ENCODE data around the gene TMTC1. TPM values are rescaled to one million over a fixed set of nuclear protein-coding genes. Genes with fewer than 3 reads are reported as not detected.
"Not testable (repeated sequence)": the region's sequence is repeated elsewhere in the genome, so short reads cannot be mapped to it uniquely, and the experiment has no call there.

TMTC1 gene
- polyA plus RNA-seq (2013, experiment 1 of 2), result 7.1 TPM
- 5.7 TPM for polyA plus RNA-seq (2013, experiment 2 of 2)

DNA sequence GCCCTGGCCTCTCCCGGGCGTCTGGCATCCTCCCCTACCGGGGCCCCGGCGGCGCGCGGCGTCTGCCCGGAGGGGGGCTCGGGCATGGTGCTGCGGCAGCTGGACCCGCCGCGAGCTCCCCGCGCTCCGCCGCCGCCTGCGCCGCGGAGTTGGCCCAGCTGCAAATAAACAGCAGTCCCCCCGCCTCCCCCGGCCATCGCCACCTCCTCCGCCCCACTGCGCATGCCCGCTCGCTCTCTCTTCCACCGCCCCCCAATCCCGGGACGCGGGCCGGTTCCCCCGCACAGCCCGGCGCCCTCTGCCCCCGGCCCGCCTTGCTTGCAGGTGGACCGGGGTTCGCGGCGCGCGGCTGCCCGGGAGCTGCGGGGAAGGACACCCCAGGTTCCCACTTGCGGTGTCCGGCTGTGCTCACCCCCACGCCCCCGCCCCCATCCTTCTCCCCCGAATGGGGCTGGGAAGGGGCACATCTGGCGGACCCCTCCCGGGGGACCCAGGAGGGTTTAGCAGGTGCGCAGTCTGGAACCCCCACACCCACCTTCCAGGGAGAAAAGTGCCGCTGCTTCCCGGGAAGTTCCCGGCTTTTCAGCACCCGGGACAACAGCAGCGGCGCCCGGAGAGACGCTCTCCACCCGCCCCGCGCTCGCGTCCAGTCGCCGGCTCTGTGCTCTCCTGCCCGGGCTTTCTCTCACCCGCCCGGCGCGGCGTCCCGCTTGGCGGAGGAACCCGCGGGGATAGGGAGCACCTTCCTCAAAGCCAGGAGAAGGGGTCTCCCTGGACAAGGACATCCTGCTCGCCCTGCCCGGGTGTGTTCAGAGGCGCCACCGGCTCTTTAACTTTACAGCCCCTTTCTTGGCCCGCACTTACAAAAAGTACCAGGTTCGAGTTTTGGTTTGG lies at the start of gene TMTC1:
TSS of gene TMTC1 (minus strand) at position 170 of the 894 bp plus-strand sequence. CDS start 191 bp downstream, outside the sequence.
- Histone ChIP-seq H3K27ac (ENCODE audit: low read depth, low read length, severe bottlenecking) (no peak within 1 kb of the TSS), H3K9me3 (ENCODE audit: control insufficient read depth, low read length) (no peaks in the 10 kb centered on the region), H3K4me3 (ENCODE audit: extremely low read depth, insufficient read depth, low read length, poor library complexity, severe bottlenecking) (peak within 1 kb of the TSS; percentile 68), H3K36me3 (ENCODE audit: control insufficient read depth, insufficient read depth, low read length) (no peaks in the 10 kb centered on the region), H3K4me1 (ENCODE audit: control insufficient read depth, insufficient read depth, low read length, poor library complexity, severe bottlenecking) (peaks cover 7% of the 10 kb centered on the region)
- 1% methylated on average over 59 to 61 of the region's 87 CpGs for WGBS, 2 experiments (ENCODE audit: insufficient coverage in 2 of 2)

GRCh38 chr12:29831173-29831572 lies 47.4 kb upstream of the TMTC1 start:
- no peaks in the 10 kb centered on the region for H3K4me1 ChIP-seq (ENCODE audit: control insufficient read depth, insufficient read depth, low read length, poor library complexity, severe bottlenecking)
- 76 to 79% methylated on average over 2 of the region's 3 CpGs for WGBS, 2 experiments (ENCODE audit: insufficient coverage in 2 of 2)

GRCh38 chr12:29830391-29830790 lies 46.6 kb upstream of the TMTC1 start:
- Histone ChIP-seq H3K4me3 (ENCODE audit: extremely low read depth, insufficient read depth, low read length, poor library complexity, severe bottlenecking) (no peak overlapping the region), H3K36me3 (ENCODE audit: control insufficient read depth, insufficient read depth, low read length) (no peaks in the 10 kb centered on the region), H3K27ac (ENCODE audit: low read depth, low read length, severe bottlenecking) (no peak overlapping the region), H3K4me1 (ENCODE audit: control insufficient read depth, insufficient read depth, low read length, poor library complexity, severe bottlenecking) (no peaks in the 10 kb centered on the region), H3K9me3 (ENCODE audit: control insufficient read depth, low read length) (peaks cover 7% of the 10 kb centered on the region)
- no CpG with 5 or more reads among the region's 1 CpG for WGBS, 2 experiments (ENCODE audit: insufficient coverage in 2 of 2)

More at GRCh38 chr12:29831173-29831572, 47.4 kb upstream of the TMTC1 start:
- Histone ChIP-seq H3K4me3 (ENCODE audit: extremely low read depth, insufficient read depth, low read length, poor library complexity, severe bottlenecking) (no peak overlapping the region), H3K36me3 (ENCODE audit: control insufficient read depth, insufficient read depth, low read length) (no peaks in the 10 kb centered on the region), H3K27ac (ENCODE audit: low read depth, low read length, severe bottlenecking) (no peak overlapping the region), H3K9me3 (ENCODE audit: control insufficient read depth, low read length) (peaks cover 7% of the 10 kb centered on the region)

DNA sequence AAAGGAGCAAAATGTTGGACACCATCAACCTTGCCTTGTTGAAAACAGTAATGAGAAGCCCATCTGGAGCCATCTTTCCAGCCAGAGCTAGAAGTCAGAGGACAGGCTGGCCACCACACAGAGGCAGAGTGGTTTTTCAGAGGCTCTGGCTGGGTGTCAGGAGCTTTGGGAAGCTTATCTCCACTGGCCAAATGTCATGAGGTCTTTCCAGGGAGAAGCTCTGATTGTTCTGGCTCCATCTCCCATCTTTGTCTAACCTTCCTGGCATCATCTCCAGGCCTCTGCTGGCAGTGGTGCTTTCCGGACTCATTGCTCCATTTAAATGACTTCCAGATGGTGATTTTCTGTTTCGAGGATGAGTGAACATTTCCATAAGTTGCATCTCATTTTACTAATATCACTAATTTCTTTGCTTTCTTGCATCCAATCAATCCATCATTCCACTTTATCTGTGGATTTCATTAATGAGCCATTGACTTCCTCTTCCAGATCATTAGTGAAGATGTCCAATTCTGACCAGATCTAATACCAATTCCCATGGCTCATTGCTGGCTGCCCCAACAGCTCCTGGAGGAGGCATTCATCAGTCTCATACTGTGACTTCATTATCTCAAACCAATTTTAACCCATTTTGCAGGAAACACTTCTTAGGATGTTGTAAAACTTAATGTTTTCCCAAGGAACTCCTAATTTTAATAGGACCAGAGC lies 35.3 kb upstream of the TMTC1 start:
- Histone ChIP-seq H3K9me3 (ENCODE audit: control insufficient read depth, low read length) (no peaks in the 10 kb centered on the region), H3K4me1 (ENCODE audit: control insufficient read depth, insufficient read depth, low read length, poor library complexity, severe bottlenecking) (no peaks in the 10 kb centered on the region), H3K27ac (ENCODE audit: low read depth, low read length, severe bottlenecking) (no peak overlapping the region), H3K4me3 (ENCODE audit: extremely low read depth, insufficient read depth, low read length, poor library complexity, severe bottlenecking) (no peak overlapping the region), H3K36me3 (ENCODE audit: control insufficient read depth, insufficient read depth, low read length) (no peaks in the 10 kb centered on the region)
- 91 to 95% methylated on average over 2 of the region's 2 CpGs for WGBS, 2 experiments (ENCODE audit: insufficient coverage in 2 of 2)

GRCh38 chr12:29816874-29817725 lies 33.4 kb upstream of the TMTC1 start:
- no peaks in the 10 kb centered on the region for H3K36me3 ChIP-seq (ENCODE audit: control insufficient read depth, insufficient read depth, low read length)
- H3K27ac ChIP-seq (ENCODE audit: low read depth, low read length, severe bottlenecking), result no peak overlapping the region
- no peaks in the 10 kb centered on the region for H3K4me1 ChIP-seq (ENCODE audit: control insufficient read depth, insufficient read depth, low read length, poor library complexity, severe bottlenecking)
- no peaks in the 10 kb centered on the region for H3K9me3 ChIP-seq (ENCODE audit: control insufficient read depth, low read length)
- H3K4me3 ChIP-seq (ENCODE audit: extremely low read depth, insufficient read depth, low read length, poor library complexity, severe bottlenecking), result no peak overlapping the region
- WGBS, 2 experiments (ENCODE audit: insufficient coverage in 2 of 2), result no CpG with 5 or more reads among the region's 2 CpGs

- WGBS, 2 experiments (ENCODE audit: insufficient coverage in 2 of 2), result 91 to 100% methylated on average over 5 to 7 of the region's 24 CpGs
- not testable (repeated sequence) for H3K27ac ChIP-seq (ENCODE audit: low read depth, low read length, severe bottlenecking); H3K36me3 ChIP-seq (ENCODE audit: control insufficient read depth, insufficient read depth, low read length); H3K4me1 ChIP-seq (ENCODE audit: control insufficient read depth, insufficient read depth, low read length, poor library complexity, severe bottlenecking); H3K4me3 ChIP-seq (ENCODE audit: extremely low read depth, insufficient read depth, low read length, poor library complexity, severe bottlenecking); H3K9me3 ChIP-seq (ENCODE audit: control insufficient read depth, low read length)
Measured at GRCh38 chr12:29809616-29810361, 26.0 kb upstream of the TMTC1 start.

GRCh38 chr12:29807129-29807528 lies 23.4 kb upstream of the TMTC1 start:
- Histone ChIP-seq H3K9me3 (ENCODE audit: control insufficient read depth, low read length) (no peaks in the 10 kb centered on the region), H3K27ac (ENCODE audit: low read depth, low read length, severe bottlenecking) (no peak overlapping the region), H3K36me3 (ENCODE audit: control insufficient read depth, insufficient read depth, low read length) (no peaks in the 10 kb centered on the region), H3K4me3 (ENCODE audit: extremely low read depth, insufficient read depth, low read length, poor library complexity, severe bottlenecking) (no peak overlapping the region), H3K4me1 (ENCODE audit: control insufficient read depth, insufficient read depth, low read length, poor library complexity, severe bottlenecking) (no peaks in the 10 kb centered on the region)

DNA sequence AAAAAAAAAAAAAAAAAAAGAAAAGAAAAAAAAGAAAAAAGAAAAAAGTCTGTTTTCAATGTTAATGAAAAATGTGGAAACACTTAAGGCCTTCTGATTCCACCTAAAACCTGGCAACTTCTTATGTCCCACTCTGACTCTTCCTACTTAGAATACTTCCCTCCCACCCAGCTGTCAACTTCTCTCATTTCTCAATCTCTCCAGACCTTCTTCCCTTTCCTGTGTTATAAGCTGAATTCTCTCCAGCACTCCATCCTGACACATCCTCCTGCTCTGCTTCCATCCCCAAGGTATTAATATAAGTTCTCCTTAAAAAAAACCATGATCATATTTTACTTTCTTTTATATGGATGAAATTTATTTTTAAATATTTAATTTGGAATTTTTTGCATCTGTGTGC lies 20.3 kb upstream of the TMTC1 start:
- Histone ChIP-seq H3K9me3 (ENCODE audit: control insufficient read depth, low read length) (no peaks in the 10 kb centered on the region), H3K4me3 (ENCODE audit: extremely low read depth, insufficient read depth, low read length, poor library complexity, severe bottlenecking) (no peak overlapping the region)

GRCh38 chr12:29799591-29799990 lies 15.8 kb upstream of the TMTC1 start:
- H3K4me3 ChIP-seq (ENCODE audit: extremely low read depth, insufficient read depth, low read length, poor library complexity, severe bottlenecking), result no peak overlapping the region
- no peaks in the 10 kb centered on the region for H3K9me3 ChIP-seq (ENCODE audit: control insufficient read depth, low read length)
- no peak overlapping the region for H3K27ac ChIP-seq (ENCODE audit: low read depth, low read length, severe bottlenecking)
- peaks cover 5% of the 10 kb centered on the region for H3K4me1 ChIP-seq (ENCODE audit: control insufficient read depth, insufficient read depth, low read length, poor library complexity, severe bottlenecking)
- H3K36me3 ChIP-seq (ENCODE audit: control insufficient read depth, insufficient read depth, low read length), result no peaks in the 10 kb centered on the region

More for the DNA sequence above, 20.3 kb upstream of the TMTC1 start:
- Histone ChIP-seq H3K36me3 (ENCODE audit: control insufficient read depth, insufficient read depth, low read length) (no peaks in the 10 kb centered on the region), H3K27ac (ENCODE audit: low read depth, low read length, severe bottlenecking) (no peak overlapping the region), H3K4me1 (ENCODE audit: control insufficient read depth, insufficient read depth, low read length, poor library complexity, severe bottlenecking) (no peaks in the 10 kb centered on the region)

All from mesodermal cell (in vitro differentiated cells).